Cardiac fibroblast (primary cell): Measurements from ENCODE around the gene CCDC102A.

Experiments used
- DNase-seq, 2 donors: peaks; one replicate each; pipeline versions ENCODE4 v3.0.0 to v3.0.0-alpha.2; 2010; ENCODE audit warnings: low read depth in 2 of 2
- H3K4me3 ChIP-seq, 2 donors: replicated peaks in 1 of 2; 1 replicate in 1 of 2; 2 replicates in 1 of 2; pipeline ENCODE4 v1.5.1; 2011; ENCODE audit warnings: low read depth in 2 of 2, low read length in 2 of 2, mild to moderate bottlenecking in 2 of 2, moderate library complexity in 1 of 2
- CTCF ChIP-seq: IDR thresholded peaks from one replicate; pipeline ENCODE4 v1.5.1; 2011; ENCODE audit warnings: low read depth, mild to moderate bottlenecking, low read length, inconsistent platforms

Gene CCDC102A

GRCh38 chr16:57514371-57514770, 22.0 kb downstream of the CCDC102A start:
- DNase-seq: no peak
- TF ChIP-seq CTCF: no peak
- H3K4me3 ChIP-seq: no peak overlapping the region

- no peak for TF ChIP-seq CTCF
- no peak overlapping the region for H3K4me3 ChIP-seq
- DNase-seq: no peak
Observed at GRCh38 chr16:57513371-57514102, 22.8 kb downstream of the CCDC102A start.

- no peak for DNase-seq
- TF ChIP-seq CTCF: no peak
- no peak overlapping the region for H3K4me3 ChIP-seq
Observed at GRCh38 chr16:57512296-57513001, 23.9 kb downstream of the CCDC102A start.

- DNase-seq: no peak
- H3K4me3 ChIP-seq: no peak overlapping the region
- no peak for TF ChIP-seq CTCF
Observed at GRCh38 chr16:57510016-57510871, 26.1 kb downstream of the CCDC102A start.

GRCh38 chr16:57509231-57509923, 27.0 kb downstream of the CCDC102A start:
- no peak for TF ChIP-seq CTCF
- DNase-seq: no peak
- H3K4me3 ChIP-seq: no peak overlapping the region

- no peak for TF ChIP-seq CTCF
- H3K4me3 ChIP-seq: no peak overlapping the region
- DNase-seq: no peak
Observed at GRCh38 chr16:57508035-57508425, 28.3 kb downstream of the CCDC102A start.
